ENCODE results near the gene KLHL41.
"Not testable (repeated sequence)": the region's sequence is repeated elsewhere in the genome, so short reads cannot be mapped to it uniquely, and the experiment has no call there.

KLHL41 gene

GRCh38 chr2:169572821-169573159, 63.3 kb downstream of the KLHL41 start:
- no peak for DNase-seq (ENCODE audit: low read depth in 3 of 3)

GRCh38 chr2:169573160-169573973, 63.9 kb downstream of the KLHL41 start, which contains the start of gene FASTKD1:
FASTKD1 (minus strand) TSS chr2:169573865; CDS start chr2:169572029, 1,836 bp downstream.
- DNase-seq (ENCODE audit: low read depth in 3 of 3): peak; percentile 79 to 89 (median 81)

GRCh38 chr2:169573974-169574299, 64.4 kb downstream of the KLHL41 start:
- DNase-seq (ENCODE audit: low read depth in 3 of 3): no peak

GRCh38 chr2:169574539-169574938, 65.0 kb downstream of the KLHL41 start:
- not testable (repeated sequence) for DNase-seq (ENCODE audit: low read depth in 3 of 3)

DNA sequence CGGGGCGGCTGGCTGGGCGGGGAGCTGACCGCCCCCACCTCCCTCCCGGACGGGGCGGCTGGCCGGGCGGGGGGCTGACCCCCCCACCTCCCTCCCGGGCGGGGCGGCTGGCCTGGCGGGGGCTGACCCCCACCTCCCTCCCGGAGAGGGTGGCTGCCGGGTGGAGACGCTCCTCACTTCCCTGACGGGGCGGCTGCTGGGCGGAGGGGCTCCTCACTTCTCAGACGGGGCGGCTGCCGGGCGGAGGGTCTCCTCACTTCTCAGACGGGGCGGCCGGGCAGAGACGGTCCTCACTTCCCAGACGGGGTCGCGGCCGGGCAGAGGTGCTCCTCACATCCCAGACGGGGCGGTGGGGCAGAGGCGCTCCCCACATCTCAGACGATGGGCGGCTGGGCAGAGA, 65.8 kb downstream of the KLHL41 start:
- not testable (repeated sequence) for DNase-seq (ENCODE audit: low read depth in 3 of 3)

Data from stimulated activated CD4-positive, alpha-beta T cell treated with anti-CD3 and anti-CD28 coated beads, TNF-alpha, amount 100 ng/mL, for 24 hours (primary cell).